ENCODE results near the gene LEMD1.

DNA sequence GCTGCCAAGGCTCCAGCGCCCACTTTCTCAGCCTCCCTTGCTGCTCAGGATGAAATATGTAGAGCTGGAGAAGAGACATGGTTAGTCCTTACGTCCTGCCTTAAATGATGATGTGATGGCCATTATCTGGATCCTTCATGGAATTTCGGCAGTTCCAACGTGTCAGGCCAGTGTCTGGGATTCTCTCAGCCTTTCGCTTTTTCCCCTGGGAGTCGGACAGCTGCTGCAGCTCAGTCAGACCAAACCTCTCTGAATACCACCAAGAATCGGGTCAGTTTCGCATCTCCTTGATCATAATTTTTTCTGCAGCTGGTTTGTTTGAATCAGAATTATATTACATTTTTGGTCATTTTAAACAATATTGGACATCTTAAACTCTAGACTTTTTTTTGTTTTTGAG, 42.8 kb downstream of the LEMD1 start:
- TF ChIP-seq EZH2 (IDR thresholded peaks at IDR 0.05; ENCODE audit: borderline replicate concordance, insufficient read depth, low read length, poor library complexity, severe bottlenecking) (no peak), POLR2AphosphoS5 (IDR thresholded peaks at IDR 0.05) (no peak), EP300 (conservative IDR thresholded peaks at IDR 0.05; ENCODE audit: poor library complexity, severe bottlenecking) (no peak), RAD21 (conservative IDR thresholded peaks at IDR 0.05) (no peak), MXI1 (conservative IDR thresholded peaks at IDR 0.05; ENCODE audit: poor library complexity, severe bottlenecking) (no peak), SMC3 (conservative IDR thresholded peaks at IDR 0.05; ENCODE audit: poor library complexity) (no peak)
- TF ChIP-seq, protein P1, sequence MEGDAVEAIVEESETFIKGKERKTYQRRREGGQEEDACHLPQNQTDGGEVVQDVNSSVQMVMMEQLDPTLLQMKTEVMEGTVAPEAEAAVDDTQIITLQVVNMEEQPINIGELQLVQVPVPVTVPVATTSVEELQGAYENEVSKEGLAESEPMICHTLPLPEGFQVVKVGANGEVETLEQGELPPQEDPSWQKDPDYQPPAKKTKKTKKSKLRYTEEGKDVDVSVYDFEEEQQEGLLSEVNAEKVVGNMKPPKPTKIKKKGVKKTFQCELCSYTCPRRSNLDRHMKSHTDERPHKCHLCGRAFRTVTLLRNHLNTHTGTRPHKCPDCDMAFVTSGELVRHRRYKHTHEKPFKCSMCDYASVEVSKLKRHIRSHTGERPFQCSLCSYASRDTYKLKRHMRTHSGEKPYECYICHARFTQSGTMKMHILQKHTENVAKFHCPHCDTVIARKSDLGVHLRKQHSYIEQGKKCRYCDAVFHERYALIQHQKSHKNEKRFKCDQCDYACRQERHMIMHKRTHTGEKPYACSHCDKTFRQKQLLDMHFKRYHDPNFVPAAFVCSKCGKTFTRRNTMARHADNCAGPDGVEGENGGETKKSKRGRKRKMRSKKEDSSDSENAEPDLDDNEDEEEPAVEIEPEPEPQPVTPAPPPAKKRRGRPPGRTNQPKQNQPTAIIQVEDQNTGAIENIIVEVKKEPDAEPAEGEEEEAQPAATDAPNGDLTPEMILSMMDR (IDR thresholded peaks at IDR 0.05; ENCODE audit: poor library complexity, severe bottlenecking) = no peak
- TF ChIP-seq, protein P2, sequence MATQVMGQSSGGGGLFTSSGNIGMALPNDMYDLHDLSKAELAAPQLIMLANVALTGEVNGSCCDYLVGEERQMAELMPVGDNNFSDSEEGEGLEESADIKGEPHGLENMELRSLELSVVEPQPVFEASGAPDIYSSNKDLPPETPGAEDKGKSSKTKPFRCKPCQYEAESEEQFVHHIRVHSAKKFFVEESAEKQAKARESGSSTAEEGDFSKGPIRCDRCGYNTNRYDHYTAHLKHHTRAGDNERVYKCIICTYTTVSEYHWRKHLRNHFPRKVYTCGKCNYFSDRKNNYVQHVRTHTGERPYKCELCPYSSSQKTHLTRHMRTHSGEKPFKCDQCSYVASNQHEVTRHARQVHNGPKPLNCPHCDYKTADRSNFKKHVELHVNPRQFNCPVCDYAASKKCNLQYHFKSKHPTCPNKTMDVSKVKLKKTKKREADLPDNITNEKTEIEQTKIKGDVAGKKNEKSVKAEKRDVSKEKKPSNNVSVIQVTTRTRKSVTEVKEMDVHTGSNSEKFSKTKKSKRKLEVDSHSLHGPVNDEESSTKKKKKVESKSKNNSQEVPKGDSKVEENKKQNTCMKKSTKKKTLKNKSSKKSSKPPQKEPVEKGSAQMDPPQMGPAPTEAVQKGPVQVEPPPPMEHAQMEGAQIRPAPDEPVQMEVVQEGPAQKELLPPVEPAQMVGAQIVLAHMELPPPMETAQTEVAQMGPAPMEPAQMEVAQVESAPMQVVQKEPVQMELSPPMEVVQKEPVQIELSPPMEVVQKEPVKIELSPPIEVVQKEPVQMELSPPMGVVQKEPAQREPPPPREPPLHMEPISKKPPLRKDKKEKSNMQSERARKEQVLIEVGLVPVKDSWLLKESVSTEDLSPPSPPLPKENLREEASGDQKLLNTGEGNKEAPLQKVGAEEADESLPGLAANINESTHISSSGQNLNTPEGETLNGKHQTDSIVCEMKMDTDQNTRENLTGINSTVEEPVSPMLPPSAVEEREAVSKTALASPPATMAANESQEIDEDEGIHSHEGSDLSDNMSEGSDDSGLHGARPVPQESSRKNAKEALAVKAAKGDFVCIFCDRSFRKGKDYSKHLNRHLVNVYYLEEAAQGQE (IDR thresholded peaks at IDR 0.05; ENCODE audit: borderline replicate concordance) = no peak
